ENCODE results near the gene PPIL3. TPM values are rescaled to one million over a fixed set of nuclear protein-coding genes. Genes with fewer than 3 reads are reported as not detected.

PPIL3 gene
- total RNA-seq, 2 experiments from 2014 or later, result 52.6 to 53.0 TPM

DNA sequence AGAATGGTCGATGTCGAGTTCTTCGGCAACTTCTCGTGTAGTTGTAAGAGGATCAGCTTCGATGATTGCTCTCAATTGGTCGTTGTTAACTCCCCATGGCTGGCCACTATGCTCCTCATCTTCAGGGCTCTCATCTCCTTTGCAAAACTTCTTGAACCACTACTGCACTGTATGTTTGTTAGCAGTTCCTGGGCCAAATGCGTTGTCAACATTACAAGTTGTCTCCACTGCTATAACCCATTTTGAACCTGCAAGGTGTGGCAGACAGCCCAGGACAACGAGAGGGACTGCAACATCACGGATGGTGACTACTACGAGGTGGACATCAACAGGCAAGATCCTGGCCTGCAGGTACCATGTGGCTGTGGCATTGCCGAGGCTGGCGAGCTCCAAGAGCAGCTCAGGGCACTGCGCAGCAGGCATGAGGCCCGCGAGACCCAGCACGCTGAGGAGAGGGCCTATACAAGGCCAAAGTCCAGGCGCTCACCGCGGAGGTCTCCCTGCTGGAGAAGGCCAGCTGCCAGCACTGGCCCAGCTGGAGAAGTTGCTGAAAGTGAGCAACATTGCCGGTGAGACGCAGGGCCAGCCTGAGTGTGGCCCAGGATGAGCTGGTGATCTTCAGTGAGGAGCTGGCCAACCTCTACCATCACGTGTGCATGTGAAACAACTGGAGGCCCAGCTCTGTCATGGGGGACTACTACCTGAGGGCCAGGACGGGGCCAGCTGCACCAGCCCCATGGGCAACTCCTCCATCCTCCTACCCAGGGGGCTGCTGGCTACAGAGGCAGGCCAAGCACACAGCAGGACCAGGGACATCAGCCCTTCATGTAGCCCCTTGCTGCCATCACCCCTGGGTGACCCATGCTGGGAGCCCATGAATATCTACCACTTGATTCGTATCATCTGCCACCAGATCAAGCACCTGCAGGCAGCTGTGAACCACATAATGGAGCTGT is 44.6 kb downstream of the PPIL3 start:
- POLR2A ChIA-PET, result no interaction called here
- intact Hi-C loops (cut with DNase I, micrococcal nuclease), result no loop called here
- DNase-seq (no peak), ATAC-seq (no peak)
- no peaks in the 10 kb centered on the region for H3K9me3 Mint-ChIP-seq (ENCODE audit: low read depth)
- H3K36me3 Mint-ChIP-seq (ENCODE audit: low read depth), result no peaks in the 10 kb centered on the region
- H3K4me1 Mint-ChIP-seq, result no peaks in the 10 kb centered on the region
- CTCF ChIA-PET, result interaction anchor here (0.6 to 1.8 kb wide), 4 partner anchors 9 to 57 kb away, joined by 3 to 4 read pairs (median 4); no protein-coding TSS in a partner anchor
- H3K27ac Mint-ChIP-seq, result no peak overlapping the region
- no peaks in the 10 kb centered on the region for H3K27me3 Mint-ChIP-seq
- H3K4me3 Mint-ChIP-seq, result no peak overlapping the region

GRCh38 chr2:200839513-200839912 is 49.4 kb downstream of the PPIL3 start:
- H3K9me3 Mint-ChIP-seq (ENCODE audit: low read depth), result peaks cover 11% of the 10 kb centered on the region
- ChIA-PET POLR2A (no interaction called here), CTCF (no interaction called here)
- H3K27me3 Mint-ChIP-seq, result no peaks in the 10 kb centered on the region
- no peak overlapping the region for H3K27ac Mint-ChIP-seq
- H3K4me1 Mint-ChIP-seq, result no peaks in the 10 kb centered on the region
- ATAC-seq, result no peak
- H3K36me3 Mint-ChIP-seq (ENCODE audit: low read depth), result no peaks in the 10 kb centered on the region
- DNase-seq, result no peak
- H3K4me3 Mint-ChIP-seq, result no peak overlapping the region
- intact Hi-C loops (cut with DNase I, micrococcal nuclease), result no loop called here

GRCh38 chr2:200834701-200835100 is 54.2 kb downstream of the PPIL3 start:
- DNase-seq (no peak), ATAC-seq (no peak)
- no peak overlapping the region for H3K27ac Mint-ChIP-seq
- H3K4me3 Mint-ChIP-seq, result no peak overlapping the region
- CTCF ChIA-PET, result no interaction called here
- no peaks in the 10 kb centered on the region for H3K27me3 Mint-ChIP-seq
- H3K9me3 Mint-ChIP-seq (ENCODE audit: low read depth), result peaks cover 11% of the 10 kb centered on the region
- intact Hi-C loops (cut with DNase I, micrococcal nuclease), result no loop called here
- no peaks in the 10 kb centered on the region for H3K4me1 Mint-ChIP-seq
- no peaks in the 10 kb centered on the region for H3K36me3 Mint-ChIP-seq (ENCODE audit: low read depth)
- POLR2A ChIA-PET, result interaction anchor here (0.6 kb wide), 1 partner anchor 20 kb away, joined by 4 read pairs; no protein-coding TSS in a partner anchor

DNA sequence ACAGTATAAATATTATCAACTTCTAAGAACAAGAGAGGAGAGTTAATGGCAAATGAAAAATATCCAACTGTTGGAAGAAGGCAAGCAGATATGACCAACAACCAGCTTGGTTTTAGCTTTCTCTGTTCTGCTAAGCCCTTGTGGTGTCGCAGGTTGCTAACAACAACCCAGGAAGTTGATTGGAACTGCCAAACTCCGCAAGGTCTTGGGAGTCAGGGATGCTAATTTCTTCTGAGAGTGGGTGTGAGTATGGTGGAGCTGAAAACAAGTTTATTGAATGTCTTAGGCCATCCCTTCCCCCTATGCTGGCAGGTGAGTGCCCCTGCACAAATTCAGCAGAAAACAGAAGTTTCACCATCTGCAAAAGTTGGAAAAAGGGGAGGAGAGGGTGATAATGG is 59.6 kb downstream of the PPIL3 start:
- H3K4me1 Mint-ChIP-seq, result no peaks in the 10 kb centered on the region
- ATAC-seq (no peak), DNase-seq (no peak)
- POLR2A ChIA-PET, result interaction anchor here (0.5 to 1.2 kb wide), 2 partner anchors 10 to 16 kb away, joined by 3 read pairs; no protein-coding TSS in a partner anchor
- peaks cover 13% of the 10 kb centered on the region for H3K36me3 Mint-ChIP-seq (ENCODE audit: low read depth)
- H3K27ac Mint-ChIP-seq, result no peak overlapping the region
- no peaks in the 10 kb centered on the region for H3K9me3 Mint-ChIP-seq (ENCODE audit: low read depth)
- CTCF ChIA-PET, result no interaction called here
- H3K27me3 Mint-ChIP-seq, result no peaks in the 10 kb centered on the region
- intact Hi-C loops (cut with DNase I, micrococcal nuclease), result no loop called here
- H3K4me3 Mint-ChIP-seq, result no peak overlapping the region

DNA sequence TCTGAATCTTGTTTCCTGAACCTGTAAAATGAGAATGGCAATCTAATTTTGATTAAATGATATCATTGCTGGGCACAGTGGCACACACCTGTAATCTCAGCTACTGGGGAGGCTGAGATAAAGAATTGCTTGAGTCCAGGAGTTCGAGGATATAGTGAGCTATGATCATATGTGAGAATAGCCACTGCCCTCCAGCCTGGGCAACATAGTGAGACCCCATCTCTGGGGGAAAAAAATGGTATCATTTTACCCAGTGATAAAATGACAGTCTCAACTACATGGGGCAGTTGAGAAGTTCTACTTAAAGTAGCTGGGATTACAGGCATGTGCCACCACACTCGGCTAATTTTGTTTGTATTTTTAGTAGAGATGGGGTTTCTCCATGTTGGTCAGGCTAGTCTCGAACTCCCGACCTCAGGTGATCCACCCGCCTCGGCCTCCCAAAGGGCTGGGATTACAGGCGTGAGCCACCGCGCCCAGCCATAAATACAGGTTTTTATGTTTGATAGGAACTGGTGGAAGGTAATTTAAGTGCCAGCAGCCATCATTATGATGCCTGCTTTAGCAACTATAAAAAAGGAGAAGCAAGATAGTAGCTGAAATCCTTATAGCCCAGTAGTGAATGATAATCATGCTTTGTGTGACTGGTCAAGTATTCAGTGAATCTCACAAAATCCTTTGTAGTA is 60.2 kb downstream of the PPIL3 start:
- no peaks in the 10 kb centered on the region for H3K9me3 Mint-ChIP-seq (ENCODE audit: low read depth)
- H3K4me3 Mint-ChIP-seq, result no peak overlapping the region
- H3K27ac Mint-ChIP-seq, result no peak overlapping the region
- POLR2A ChIA-PET, result interaction anchor here (0.5 to 2.0 kb wide), 6 partner anchors 10 to 30 kb away, joined by 3 to 13 read pairs (median 5); no protein-coding TSS in a partner anchor
- ATAC-seq (no peak), DNase-seq (no peak)
- H3K27me3 Mint-ChIP-seq, result no peaks in the 10 kb centered on the region
- H3K36me3 Mint-ChIP-seq (ENCODE audit: low read depth), result peaks cover 16% of the 10 kb centered on the region
- no peaks in the 10 kb centered on the region for H3K4me1 Mint-ChIP-seq
- CTCF ChIA-PET, result interaction anchor here (0.9 to 1.1 kb wide), 2 partner anchors 11 to 111 kb away, joined by 3 to 4 read pairs; no protein-coding TSS in a partner anchor
- intact Hi-C loops (cut with DNase I, micrococcal nuclease), result no loop called here

- no peaks in the 10 kb centered on the region for H3K4me1 Mint-ChIP-seq
- intact Hi-C loops (cut with DNase I, micrococcal nuclease), result no loop called here
- no peaks in the 10 kb centered on the region for H3K27me3 Mint-ChIP-seq
- CTCF ChIA-PET, result interaction anchor here (0.7 to 1.1 kb wide), 4 partner anchors 10 to 120 kb away, joined by 3 to 4 read pairs (median 3); no protein-coding TSS in a partner anchor
- ATAC-seq, result no peak
- H3K4me3 Mint-ChIP-seq, result no peak overlapping the region
- H3K36me3 Mint-ChIP-seq (ENCODE audit: low read depth), result peaks cover 16% of the 10 kb centered on the region
- no peak overlapping the region for H3K27ac Mint-ChIP-seq
- DNase-seq, result no peak
- POLR2A ChIA-PET, result interaction anchor here (0.6 to 2.0 kb wide), 6 partner anchors 9 to 31 kb away, joined by 3 to 13 read pairs (median 5); no protein-coding TSS in a partner anchor
- no peaks in the 10 kb centered on the region for H3K9me3 Mint-ChIP-seq (ENCODE audit: low read depth)
These were observed 60.8 kb downstream of the PPIL3 start for GRCh38 chr2:200828104-200828503.

DNA sequence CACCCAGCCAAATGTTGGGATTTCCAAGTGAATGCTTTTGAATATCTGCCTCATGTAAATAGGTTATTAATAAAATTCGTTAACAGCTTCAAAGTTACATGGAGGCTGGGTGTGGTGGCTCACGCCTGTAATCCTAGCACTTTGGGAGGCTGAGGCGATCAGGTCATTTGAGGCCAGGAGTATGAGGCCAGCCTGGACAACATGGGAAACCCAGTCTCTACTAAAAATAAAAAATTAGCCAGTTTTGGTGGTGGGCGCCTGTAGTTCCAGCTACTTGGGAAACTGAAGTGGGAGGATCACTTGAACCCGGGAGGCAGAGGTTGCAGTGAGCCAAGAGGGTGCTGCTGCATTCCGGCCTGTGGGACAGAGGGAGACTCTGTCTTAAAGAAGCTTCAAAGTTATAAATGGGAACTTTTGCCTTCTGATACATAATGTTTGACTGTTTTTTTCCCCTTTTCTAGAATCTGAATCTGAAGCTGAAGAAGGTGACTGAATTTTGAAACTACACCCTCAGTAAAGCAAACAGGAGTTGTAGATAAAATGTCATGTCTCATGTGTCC is 67.1 kb downstream of the PPIL3 start:
- Mint-ChIP-seq H3K27me3 (no peaks in the 10 kb centered on the region), H3K4me1 (peaks cover 20% of the 10 kb centered on the region), H3K9me3 (ENCODE audit: low read depth) (no peaks in the 10 kb centered on the region), H3K4me3 (no peak overlapping the region), H3K27ac (no peak overlapping the region), H3K36me3 (ENCODE audit: low read depth) (peaks cover 54% of the 10 kb centered on the region)
- ATAC-seq, result no peak
- CTCF ChIA-PET, result no interaction called here
- DNase-seq, result no peak
- intact Hi-C loops (cut with DNase I, micrococcal nuclease), result no loop called here
- POLR2A ChIA-PET, result no interaction called here

Other genes starting within 250 kb of the PPIL3 start
- 100 to 1,000 TPM; 413 to 474 TPM for gene BZW1, start 77.2 kb downstream of the PPIL3 start, total RNA-seq
- 10 to 100 TPM; 86.4 to 99.3 TPM for gene CLK1, start 24.4 kb downstream of the PPIL3 start, total RNA-seq
- 10 to 100 TPM; 37.0 to 47.7 TPM for gene NIF3L1, start 294 bp upstream of the PPIL3 start, total RNA-seq
- gene ORC2, start 74.6 kb upstream of the PPIL3 start, total RNA-seq, result 10 to 100 TPM; 68.5 to 80.5 TPM
- gene HYCC2, start 182.6 kb upstream of the PPIL3 start, total RNA-seq, result 10 to 100 TPM; 15.8 to 16.0 TPM
- gene NDUFB3, start 182.9 kb upstream of the PPIL3 start, total RNA-seq, result 100 to 1,000 TPM; 126 to 150 TPM
- 100 to 1,000 TPM; 255 to 270 TPM for gene CFLAR, start 227.1 kb upstream of the PPIL3 start, total RNA-seq